NCI-H460 (cell line): ENCODE data around the gene ERP27. TPM values are rescaled to one million over a fixed set of nuclear protein-coding genes. Genes with fewer than 3 reads are reported as not detected.

Source experiments
- DNase-seq: peaks from one replicate; pipeline ENCODE4 v3.0.0-alpha.2; 2016; ENCODE audit warnings: low read depth; ENCODE audit errors: extremely low read depth
- total RNA-seq: library from RNA; depleted of rRNA; stranded (reverse); fragments of >200 nt; shearing (Covaris generic); gene quantifications from 2 replicates; pipeline ENCODE4 v1.2.3, GENCODE V29; 2014; rRNA removed

ERP27 gene
- total RNA-seq, 1 experiment from 2014 or later = not detected

- no peak for DNase-seq
These were observed 63.5 kb downstream of the ERP27 start for GRCh38 chr12:14874882-14875281.

- no peak for DNase-seq
These were observed 64.7 kb downstream of the ERP27 start for GRCh38 chr12:14873440-14874185.

GRCh38 chr12:14871886-14872285, 66.5 kb downstream of the ERP27 start:
- DNase-seq = no peak

GRCh38 chr12:14871247-14871646, 67.1 kb downstream of the ERP27 start:
- no peak for DNase-seq

- DNase-seq = no peak
These were observed 69.3 kb downstream of the ERP27 start for GRCh38 chr12:14868916-14869506.

Other genes with a start within 250 kb of the ERP27 start
- gene GUCY2C, start 241.9 kb downstream of the ERP27 start, total RNA-seq = not detected in 2 replicates
- 22.4 and 25.3 TPM in 2 replicates for gene WBP11, start 135.1 kb downstream of the ERP27 start, total RNA-seq
- 2.0 and 2.4 TPM in 2 replicates for gene C12orf60, start 134.9 kb downstream of the ERP27 start, total RNA-seq
- not detected in 2 replicates for gene SMCO3, start 124.4 kb downstream of the ERP27 start, total RNA-seq
- gene ART4, start 95.0 kb downstream of the ERP27 start, total RNA-seq = not detected in 2 replicates
- gene MGP, start 52.7 kb downstream of the ERP27 start, total RNA-seq = not detected in 2 replicates
- gene ARHGDIB, start 23.1 kb upstream of the ERP27 start, total RNA-seq = not detected in 2 replicates
- not detected in 2 replicates for gene PDE6H, start 34.5 kb upstream of the ERP27 start, total RNA-seq